ENCODE data around the gene KCNK17. TPM values are rescaled to one million over a fixed set of nuclear protein-coding genes. Genes with fewer than 3 reads are reported as not detected.

The KCNK17 gene
- total and polyA plus RNA-seq, 2 donors (not counting 3 experiments of a cell fraction or from before 2014, with no cell fraction given), result not detected

DNA sequence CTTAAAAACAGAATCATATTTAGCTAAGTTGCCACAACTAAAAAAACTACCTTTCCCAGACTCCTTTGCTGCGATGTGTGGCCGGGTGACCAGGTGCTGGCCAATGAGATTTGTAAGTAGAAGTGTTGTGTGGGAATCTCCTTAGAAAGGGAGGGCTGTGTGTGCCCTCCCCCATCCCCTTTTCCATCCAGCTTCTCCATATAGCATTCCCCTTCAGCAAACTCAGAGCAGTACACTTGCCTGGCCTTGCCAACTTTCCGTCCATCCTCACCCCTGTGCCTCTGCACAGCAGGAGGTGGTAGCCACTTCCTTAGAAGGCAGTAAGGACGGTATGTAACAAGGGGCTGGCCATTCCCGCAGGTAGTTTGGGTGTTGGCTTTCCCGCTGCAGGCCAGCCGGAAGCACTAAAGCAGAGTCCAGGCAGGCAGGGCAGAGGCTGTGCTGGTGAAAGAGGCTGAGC is 30.6 kb upstream of the KCNK17 start:
- Histone ChIP-seq H3K4me3 (replicated peaks in 1 of 3; ENCODE audit: insufficient read depth in 1 of 3, low read depth in 1 of 3, low read length in 3 of 3) (no peak overlapping the region), H3K27ac (ENCODE audit: insufficient read depth, low read depth, low read length) (no peak overlapping the region), H3K36me3 (ENCODE audit: control insufficient read depth in 2 of 2, extremely low read depth in 1 of 2, insufficient read depth in 2 of 2, low read length in 2 of 2) (no peaks in the 10 kb centered on the region), H3K9me3 (replicated peaks; ENCODE audit: control insufficient read depth, insufficient read depth, low read length) (no peaks in the 10 kb centered on the region), H2AFZ (ENCODE audit: low read depth, low read length) (no peak overlapping the region), H3K9ac (replicated peaks; ENCODE audit: extremely low read depth, insufficient read depth, low read length) (no peak overlapping the region), H4K20me1 (replicated peaks; ENCODE audit: control insufficient read depth, extremely low read depth, insufficient read depth, low read length) (no peaks in the 10 kb centered on the region), H3K27me3 (ENCODE audit: control insufficient read depth in 2 of 2, insufficient read depth in 2 of 2, low read length in 2 of 2) (peaks cover 0 to 2% of the 10 kb centered on the region in 2 experiments), H3K4me1 (ENCODE audit: control insufficient read depth, extremely low read depth, insufficient read depth, low read length) (no peaks in the 10 kb centered on the region), H3K4me2 (ENCODE audit: insufficient read depth, low read length) (no peak overlapping the region), H3K9me1 (replicated peaks; ENCODE audit: control insufficient read depth, extremely low read depth, insufficient read depth, low read length) (no peaks in the 10 kb centered on the region), H3K79me2 (ENCODE audit: control insufficient read depth, insufficient read depth, low read length) (no peaks in the 10 kb centered on the region)
- ChIA-PET POLR2A (no interaction called here), CTCF (no interaction called here)
- TF ChIP-seq, protein P1, sequence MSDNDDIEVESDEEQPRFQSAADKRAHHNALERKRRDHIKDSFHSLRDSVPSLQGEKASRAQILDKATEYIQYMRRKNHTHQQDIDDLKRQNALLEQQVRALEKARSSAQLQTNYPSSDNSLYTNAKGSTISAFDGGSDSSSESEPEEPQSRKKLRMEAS (IDR thresholded peaks at IDR 0.05; ENCODE audit: insufficient read depth, insufficient read length), result no peak
- TF ChIP-seq EZH2 (IDR thresholded peaks at IDR 0.05; ENCODE audit: borderline replicate concordance, low read depth, low read length, severe bottlenecking), result no peak
- no peak for DNase-seq (ENCODE audit: low read depth, low spot score)
- intact Hi-C loops (cut with micrococcal nuclease) (loop anchor here (5.0 to 10.0 kb wide), 2 partner anchors 1500 to 1682 kb away; no protein-coding TSS in a partner anchor), dilution Hi-C loops (cut with MboI; ENCODE audit: extremely low pct_ligation_motif_present, low sequenced_read_pairs) (no loop called here)
- no peak for FAIRE-seq
- BruUV-seq (replicated peaks), result no TSS peak

DNA sequence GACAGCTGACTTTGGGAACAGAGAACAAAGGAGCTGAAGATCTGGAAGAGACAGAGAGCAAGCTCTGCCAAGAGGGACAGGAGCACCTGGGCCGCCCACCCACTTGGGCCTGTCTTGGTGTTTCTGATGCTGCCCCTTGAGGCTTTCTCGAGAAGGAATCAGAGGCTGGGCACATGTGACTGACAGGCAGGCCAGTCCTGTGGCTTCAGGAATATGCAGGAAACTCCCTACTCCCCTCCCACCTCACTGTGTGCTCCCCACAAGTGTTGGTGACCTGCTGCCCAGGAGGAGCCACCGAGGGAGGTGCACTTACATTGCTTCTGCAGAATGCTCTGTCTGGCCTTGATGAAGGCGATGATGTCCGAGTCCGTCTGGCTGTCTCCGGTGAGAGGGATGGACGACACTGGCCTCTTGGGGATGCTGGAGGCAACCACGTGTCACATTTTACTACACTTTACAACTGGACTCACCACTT is 29.2 kb upstream of the KCNK17 start:
- Histone ChIP-seq H4K20me1 (replicated peaks; ENCODE audit: control insufficient read depth, extremely low read depth, insufficient read depth, low read length) (no peaks in the 10 kb centered on the region), H3K79me2 (ENCODE audit: control insufficient read depth, insufficient read depth, low read length) (no peaks in the 10 kb centered on the region), H3K36me3 (ENCODE audit: control insufficient read depth in 2 of 2, extremely low read depth in 1 of 2, insufficient read depth in 2 of 2, low read length in 2 of 2) (no peaks in the 10 kb centered on the region), H3K27me3 (ENCODE audit: control insufficient read depth in 2 of 2, insufficient read depth in 2 of 2, low read length in 2 of 2) (peaks cover 0 to 2% of the 10 kb centered on the region in 2 experiments), H3K4me2 (ENCODE audit: insufficient read depth, low read length) (no peak overlapping the region), H3K27ac (ENCODE audit: insufficient read depth, low read depth, low read length) (no peak overlapping the region), H3K9me3 (replicated peaks; ENCODE audit: control insufficient read depth, insufficient read depth, low read length) (no peaks in the 10 kb centered on the region), H3K9ac (replicated peaks; ENCODE audit: extremely low read depth, insufficient read depth, low read length) (no peak overlapping the region), H2AFZ (ENCODE audit: low read depth, low read length) (no peak overlapping the region), H3K4me1 (ENCODE audit: control insufficient read depth, extremely low read depth, insufficient read depth, low read length) (no peaks in the 10 kb centered on the region), H3K4me3 (replicated peaks in 1 of 3; ENCODE audit: insufficient read depth in 1 of 3, low read depth in 1 of 3, low read length in 3 of 3) (no peak overlapping the region), H3K9me1 (replicated peaks; ENCODE audit: control insufficient read depth, extremely low read depth, insufficient read depth, low read length) (no peaks in the 10 kb centered on the region)
- dilution Hi-C loops (cut with MboI; ENCODE audit: extremely low pct_ligation_motif_present, low sequenced_read_pairs), result no loop called here
- ChIA-PET CTCF (no interaction called here), POLR2A (no interaction called here)
- intact Hi-C loops (cut with micrococcal nuclease), result loop anchor here (10.0 kb wide), 1 partner anchor 1501 kb away; no protein-coding TSS in a partner anchor
- TF ChIP-seq FOS (IDR thresholded peaks at IDR 0.05; ENCODE audit: borderline replicate concordance, insufficient read depth, low read length), result no peak
- TF ChIP-seq POLR2A (IDR thresholded peaks at IDR 0.05; ENCODE audit: low read depth, low read length), result no peak
- TF ChIP-seq, protein P1 (IDR thresholded peaks at IDR 0.05; ENCODE audit: insufficient read depth, insufficient read length), result no peak
- TF ChIP-seq GATA2 (IDR thresholded peaks at IDR 0.05; ENCODE audit: insufficient read depth, insufficient read length, low read depth, low read length), result no peak
- TF ChIP-seq POLR2AphosphoS5 (IDR thresholded peaks at IDR 0.05; ENCODE audit: insufficient read depth, low read depth, low read length), result no peak
- no peak for TF ChIP-seq MYC (IDR thresholded peaks at IDR 0.05; ENCODE audit: low read depth, low read length)
- TF ChIP-seq EZH2 (IDR thresholded peaks at IDR 0.05; ENCODE audit: borderline replicate concordance, low read depth, low read length, severe bottlenecking), result no peak
- TF ChIP-seq, protein P2, sequence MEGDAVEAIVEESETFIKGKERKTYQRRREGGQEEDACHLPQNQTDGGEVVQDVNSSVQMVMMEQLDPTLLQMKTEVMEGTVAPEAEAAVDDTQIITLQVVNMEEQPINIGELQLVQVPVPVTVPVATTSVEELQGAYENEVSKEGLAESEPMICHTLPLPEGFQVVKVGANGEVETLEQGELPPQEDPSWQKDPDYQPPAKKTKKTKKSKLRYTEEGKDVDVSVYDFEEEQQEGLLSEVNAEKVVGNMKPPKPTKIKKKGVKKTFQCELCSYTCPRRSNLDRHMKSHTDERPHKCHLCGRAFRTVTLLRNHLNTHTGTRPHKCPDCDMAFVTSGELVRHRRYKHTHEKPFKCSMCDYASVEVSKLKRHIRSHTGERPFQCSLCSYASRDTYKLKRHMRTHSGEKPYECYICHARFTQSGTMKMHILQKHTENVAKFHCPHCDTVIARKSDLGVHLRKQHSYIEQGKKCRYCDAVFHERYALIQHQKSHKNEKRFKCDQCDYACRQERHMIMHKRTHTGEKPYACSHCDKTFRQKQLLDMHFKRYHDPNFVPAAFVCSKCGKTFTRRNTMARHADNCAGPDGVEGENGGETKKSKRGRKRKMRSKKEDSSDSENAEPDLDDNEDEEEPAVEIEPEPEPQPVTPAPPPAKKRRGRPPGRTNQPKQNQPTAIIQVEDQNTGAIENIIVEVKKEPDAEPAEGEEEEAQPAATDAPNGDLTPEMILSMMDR (IDR thresholded peaks at IDR 0.05; ENCODE audit: extremely low read depth in 1 of 2, insufficient read depth in 1 of 2, low read depth in 1 of 2, low read length in 2 of 2), result no peak
- no peak for TF ChIP-seq JUN (IDR thresholded peaks at IDR 0.05; ENCODE audit: borderline replicate concordance, insufficient read depth, insufficient read length, low read depth)
- no peak for DNase-seq (ENCODE audit: low read depth, low spot score)
- FAIRE-seq, result no peak
- no TSS peak for BruUV-seq (replicated peaks)
